DOHH2 (cell line): Measurements from ENCODE around the gene BHLHE23.

Experiments used
- EZH2phosphoT487 ChIP-seq: fragments of 200-600 bp; sonication (generic); IDR thresholded peaks from 2 replicates; pipeline ENCODE4 v1.6.1; 2017; ENCODE audit warnings: borderline replicate concordance, mild to moderate bottlenecking, antibody characterized with exemption, low read length, moderate library complexity, mixed read lengths
- TF ChIP-seq, protein P1 (sequence below): fragments of 200-600 bp; sonication (generic); IDR thresholded peaks from one replicate; pipeline ENCODE4 v1.5.1; 2014; ENCODE audit warnings: antibody characterized with exemption, mild to moderate bottlenecking, low read depth, low read length; ENCODE audit not compliant: poor library complexity, severe bottlenecking

DNA sequence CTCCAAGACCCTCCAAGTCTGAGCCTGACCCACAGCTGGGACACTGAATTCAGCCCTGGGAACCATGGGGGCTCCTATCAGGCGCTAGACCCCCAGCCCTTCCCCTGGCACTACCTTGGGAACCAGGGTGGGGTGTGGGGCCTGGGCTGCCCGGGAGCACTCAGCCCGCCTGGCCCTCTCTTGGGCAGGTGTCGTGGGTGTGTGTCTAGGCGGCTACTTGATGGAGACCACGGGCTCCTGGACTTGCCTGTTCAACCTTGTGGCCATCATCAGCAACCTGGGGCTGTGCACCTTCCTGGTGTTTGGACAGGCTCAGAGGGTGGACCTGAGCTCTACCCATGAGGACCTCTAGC, 39.6 kb downstream of the BHLHE23 start:
- TF ChIP-seq, protein P1, sequence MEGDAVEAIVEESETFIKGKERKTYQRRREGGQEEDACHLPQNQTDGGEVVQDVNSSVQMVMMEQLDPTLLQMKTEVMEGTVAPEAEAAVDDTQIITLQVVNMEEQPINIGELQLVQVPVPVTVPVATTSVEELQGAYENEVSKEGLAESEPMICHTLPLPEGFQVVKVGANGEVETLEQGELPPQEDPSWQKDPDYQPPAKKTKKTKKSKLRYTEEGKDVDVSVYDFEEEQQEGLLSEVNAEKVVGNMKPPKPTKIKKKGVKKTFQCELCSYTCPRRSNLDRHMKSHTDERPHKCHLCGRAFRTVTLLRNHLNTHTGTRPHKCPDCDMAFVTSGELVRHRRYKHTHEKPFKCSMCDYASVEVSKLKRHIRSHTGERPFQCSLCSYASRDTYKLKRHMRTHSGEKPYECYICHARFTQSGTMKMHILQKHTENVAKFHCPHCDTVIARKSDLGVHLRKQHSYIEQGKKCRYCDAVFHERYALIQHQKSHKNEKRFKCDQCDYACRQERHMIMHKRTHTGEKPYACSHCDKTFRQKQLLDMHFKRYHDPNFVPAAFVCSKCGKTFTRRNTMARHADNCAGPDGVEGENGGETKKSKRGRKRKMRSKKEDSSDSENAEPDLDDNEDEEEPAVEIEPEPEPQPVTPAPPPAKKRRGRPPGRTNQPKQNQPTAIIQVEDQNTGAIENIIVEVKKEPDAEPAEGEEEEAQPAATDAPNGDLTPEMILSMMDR, result no peak
- TF ChIP-seq EZH2phosphoT487, result no peak
